Stimulated activated CD8-positive, alpha-beta memory T cell treated with anti-CD3 and anti-CD28 coated beads, Interleukin-4, amount 100 ng/mL, for 4 hours (primary cell): ENCODE measurements around the gene WDR35.

ENCODE experiments used
- DNase-seq, 2 donors: peaks; one replicate each; pipeline ENCODE4 v3.0.0-alpha.2; 2020; ENCODE audit warnings: low read depth in 2 of 2, low spot score in 1 of 2

The WDR35 gene

DNA sequence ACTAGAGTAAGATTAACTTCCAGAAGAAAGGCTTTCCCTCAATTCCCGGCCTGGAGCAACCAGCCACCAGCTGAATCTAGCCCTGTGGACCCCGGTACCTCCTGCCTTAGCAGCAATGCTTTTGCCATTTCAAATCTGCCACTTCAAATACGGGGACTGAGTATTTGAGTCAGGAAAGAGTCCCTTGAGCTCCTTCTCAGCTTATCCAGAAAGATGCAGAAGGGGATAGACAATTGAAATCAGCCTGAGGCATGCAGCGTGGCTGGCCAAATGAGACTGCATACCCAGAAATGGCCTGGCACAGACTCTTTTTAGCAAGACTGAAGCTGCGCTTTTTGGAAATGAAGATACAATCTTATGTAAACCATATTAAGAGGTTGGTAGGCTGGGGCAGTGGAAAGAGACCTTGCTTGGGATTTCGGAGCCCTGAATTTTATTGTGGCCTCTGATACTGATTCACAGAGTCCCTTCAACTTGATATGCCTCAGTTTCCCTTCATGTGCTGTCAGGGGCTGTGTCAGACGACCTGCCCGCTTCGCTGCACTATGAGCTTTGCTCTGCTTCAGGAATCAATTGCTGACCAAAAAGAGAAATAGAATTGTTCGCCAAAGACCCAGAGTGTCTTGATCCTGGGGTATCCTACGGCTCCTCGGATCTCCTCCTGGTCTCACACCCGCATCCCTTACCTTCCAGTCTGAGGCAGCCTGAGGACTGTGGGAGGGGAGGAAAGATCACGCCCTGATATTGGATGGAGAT lies 21.5 kb upstream of the WDR35 start:
- no peak for DNase-seq

DNA sequence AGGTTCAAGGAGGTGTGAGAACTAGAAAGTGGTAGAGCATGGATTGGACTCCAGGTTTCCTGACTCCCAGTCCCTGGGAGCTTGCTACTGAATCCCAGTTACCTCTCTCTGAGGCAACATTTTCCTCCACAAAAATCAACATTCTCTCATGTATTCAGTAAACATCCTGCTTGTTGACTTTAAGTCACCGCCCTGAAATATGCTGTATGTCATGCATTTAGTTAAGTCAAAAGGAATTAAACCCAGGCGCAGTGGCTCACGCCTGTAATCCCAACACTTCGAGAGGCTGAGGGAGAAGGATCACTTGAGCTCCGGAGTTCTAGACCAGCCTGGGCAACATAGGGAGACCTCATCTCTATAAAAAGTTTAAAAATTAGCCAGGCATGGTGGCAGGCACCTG lies 18.8 kb upstream of the WDR35 start:
- no peak for DNase-seq

GRCh38 chr2:20005891-20006470 lies 16.1 kb upstream of the WDR35 start:
- DNase-seq, result no peak

GRCh38 chr2:20005067-20005627 lies 15.2 kb upstream of the WDR35 start:
- no peak for DNase-seq

DNA sequence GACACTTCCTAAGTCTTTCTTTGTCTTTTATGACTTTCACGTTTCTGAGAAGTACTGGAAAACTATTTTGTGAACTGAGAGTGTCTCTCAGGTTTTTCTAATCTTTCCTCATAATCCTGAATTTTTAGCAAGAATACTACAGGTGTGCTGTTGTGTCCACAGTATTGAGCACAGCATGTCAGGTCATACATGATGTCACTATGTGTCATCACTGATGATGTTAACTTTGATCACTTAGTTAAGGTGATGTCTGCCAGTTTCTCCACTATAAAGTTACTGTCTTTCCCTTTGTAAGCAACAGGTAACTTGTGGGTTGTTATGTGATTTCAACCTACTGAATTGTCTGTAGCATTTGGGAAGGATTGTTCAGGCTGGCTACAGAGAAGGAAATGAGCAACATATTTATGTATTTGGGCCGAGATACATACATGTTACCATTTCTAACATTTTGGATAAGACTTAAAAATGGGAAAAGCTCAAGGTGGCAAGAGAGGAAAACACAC lies 11.5 kb upstream of the WDR35 start:
- no peak for DNase-seq

GRCh38 chr2:19993731-19994130 lies 3.8 kb upstream of the WDR35 start:
- no peak for DNase-seq

GRCh38 chr2:19991895-19992294 lies 2.0 kb upstream of the WDR35 start:
- DNase-seq, result no peak

- no peak for DNase-seq
Measured at GRCh38 chr2:19990416-19990728, 467 bp upstream of the WDR35 start.

DNA sequence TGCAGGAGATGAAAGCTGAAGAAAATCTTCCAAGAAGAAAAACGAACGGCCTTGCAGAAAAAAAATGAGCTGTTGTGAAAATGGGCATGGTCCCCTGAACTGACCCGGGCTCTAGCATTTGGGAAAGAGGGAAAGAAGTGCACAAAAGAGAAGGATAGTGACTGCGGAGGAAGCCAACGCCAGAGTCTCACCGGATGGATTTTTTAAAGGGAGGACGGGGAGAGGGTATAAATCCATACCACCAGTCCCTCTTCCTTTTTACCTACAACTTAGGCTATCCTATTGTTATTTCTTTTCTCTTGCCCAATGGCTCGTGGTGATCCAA lies 601 bp downstream of the WDR35 start:
- DNase-seq, result no peak

- no peak for DNase-seq
Measured at GRCh38 chr2:19988600-19988999, 1.3 kb downstream of the WDR35 start.

- no peak for DNase-seq
Measured at GRCh38 chr2:19987936-19988335, 2.0 kb downstream of the WDR35 start.

DNA sequence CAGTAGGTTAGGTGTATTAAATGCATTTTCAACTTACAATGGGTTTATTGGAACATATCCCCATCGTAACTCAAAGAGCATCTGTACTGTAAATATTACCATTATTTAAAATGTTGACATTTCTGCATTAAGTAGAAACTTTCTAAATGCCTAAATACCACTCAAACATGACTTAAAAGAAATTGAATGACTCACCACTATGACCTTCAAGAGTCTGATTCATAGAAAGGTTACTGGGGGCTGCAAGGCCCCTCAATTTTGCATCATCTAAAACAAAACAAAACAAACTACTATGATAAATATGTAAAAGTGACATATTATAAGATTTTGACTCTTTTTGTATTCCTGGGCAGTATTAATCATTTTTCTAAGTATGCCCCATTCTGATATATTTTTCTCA lies 7.6 kb downstream of the WDR35 start:
- no peak for DNase-seq

GRCh38 chr2:19979932-19980331 lies 10.0 kb downstream of the WDR35 start:
- no peak for DNase-seq

GRCh38 chr2:19973466-19973865 lies 16.4 kb downstream of the WDR35 start:
- DNase-seq, result no peak

- no peak for DNase-seq
Measured at GRCh38 chr2:19971691-19972090, 18.2 kb downstream of the WDR35 start.

DNA sequence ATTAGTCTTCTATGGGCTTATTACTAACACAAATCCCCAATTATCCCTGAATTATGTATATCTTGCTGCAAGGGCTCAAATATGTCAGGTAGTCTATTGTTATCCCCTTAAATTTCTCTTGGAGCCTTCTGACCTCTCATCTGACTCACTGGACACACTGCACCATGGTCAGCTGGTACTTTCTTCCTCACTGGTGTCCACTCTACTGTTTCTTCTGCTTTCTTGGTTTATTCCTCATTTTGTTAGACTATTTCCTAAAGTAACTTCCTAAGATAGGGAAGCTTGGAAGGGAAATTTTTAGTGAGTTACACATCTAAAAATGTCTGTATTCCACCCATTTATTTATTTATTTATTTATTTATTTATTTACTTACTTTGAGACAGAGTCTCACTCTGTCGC lies 26.5 kb downstream of the WDR35 start:
- no peak for DNase-seq

DNA sequence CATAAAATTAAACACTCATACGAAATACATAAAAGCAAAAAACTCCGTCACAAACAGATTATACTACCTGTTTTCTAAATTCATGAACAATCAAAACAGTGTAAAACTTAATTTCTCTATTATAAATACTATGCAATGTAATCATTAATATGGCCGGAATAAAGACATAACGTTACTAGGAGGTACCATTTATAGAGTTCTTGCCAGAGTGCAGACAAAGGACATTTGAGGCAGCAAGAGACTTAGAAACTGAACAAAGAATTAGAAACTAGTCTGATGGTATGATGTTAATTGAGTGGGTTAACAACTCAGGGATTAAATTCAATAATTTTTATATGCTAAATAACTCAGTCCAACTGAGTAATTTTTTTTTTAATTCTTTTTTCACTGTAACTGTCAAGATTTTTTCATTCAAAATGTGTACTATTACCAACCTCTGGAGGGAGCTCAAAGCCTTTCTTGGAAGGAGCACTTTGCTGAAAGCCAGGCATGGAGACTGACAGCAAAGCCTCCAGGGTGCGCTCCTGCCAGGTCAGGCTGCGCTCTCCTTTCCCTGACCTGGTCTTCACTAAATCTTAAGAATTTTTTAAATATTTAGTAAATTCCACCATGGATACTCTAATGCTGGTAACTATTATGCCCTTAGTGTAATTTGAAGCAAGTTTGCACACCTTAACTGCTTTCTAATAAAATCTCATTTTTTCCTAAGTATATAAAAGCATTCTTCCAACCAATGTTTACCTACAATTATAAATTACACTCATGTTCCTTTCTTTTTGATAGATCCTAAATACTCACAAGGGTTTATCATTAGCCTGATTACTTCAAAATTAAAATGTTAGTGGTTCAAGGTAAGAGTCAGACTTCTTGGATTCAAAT lies 34.1 kb downstream of the WDR35 start:
- DNase-seq, result peak in 1 of 2 donors; percentile 8

DNA sequence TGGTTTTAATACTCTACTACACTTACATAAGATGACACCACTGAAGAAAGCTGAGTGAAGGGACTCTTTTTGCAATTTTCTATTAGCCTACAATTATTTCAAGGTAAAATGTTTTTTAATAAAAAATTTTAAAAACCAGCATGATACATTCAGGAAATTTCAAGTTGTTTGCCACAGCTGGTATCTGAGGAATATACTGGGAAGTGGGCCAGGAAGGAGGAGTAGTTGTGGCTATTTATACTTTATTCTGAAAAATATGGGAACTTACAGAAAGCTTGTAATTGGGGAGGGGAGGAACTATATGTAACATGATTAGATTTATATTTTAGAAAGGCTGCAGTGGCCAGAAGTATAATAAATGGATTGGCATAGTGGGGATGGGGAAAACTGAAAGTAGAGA lies 40.8 kb downstream of the WDR35 start:
- no peak for DNase-seq

DNA sequence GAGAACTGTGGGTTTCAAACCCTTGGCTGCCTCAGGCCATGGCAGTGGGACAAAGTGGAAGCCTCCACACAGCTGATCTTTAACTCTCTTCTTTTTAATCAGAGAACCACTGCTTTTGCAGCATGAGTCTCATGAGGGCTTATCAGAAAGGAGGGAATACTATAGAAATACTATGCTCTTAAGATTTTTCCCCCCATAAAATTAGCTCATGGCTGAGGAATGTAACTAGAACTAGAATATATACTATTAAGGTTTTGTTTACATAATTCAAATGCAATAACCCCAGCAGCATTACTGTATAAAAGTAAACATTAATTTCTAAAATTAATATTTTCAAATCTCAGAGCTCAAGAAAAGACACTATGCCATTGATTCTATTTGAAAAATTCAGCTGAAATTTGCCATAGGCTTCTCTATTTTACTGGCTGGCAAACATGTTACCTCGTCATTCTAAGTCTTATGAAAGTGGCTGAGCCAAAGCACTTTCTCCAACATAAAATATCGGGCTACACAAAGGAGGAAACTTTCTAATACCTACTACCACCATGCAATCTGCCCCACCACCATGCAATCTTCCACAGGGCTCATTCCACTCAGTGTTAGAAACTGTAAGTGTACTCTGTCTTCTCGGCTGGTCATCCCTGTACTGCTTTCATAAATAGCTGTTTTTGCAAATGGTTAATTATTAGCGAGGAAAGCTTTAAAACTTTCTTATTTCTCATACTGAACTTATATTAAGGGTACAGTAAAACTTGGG lies 42.5 kb downstream of the WDR35 start:
- no peak for DNase-seq

- DNase-seq, result no peak
Measured at GRCh38 chr2:19944205-19944845, 45.6 kb downstream of the WDR35 start.

DNA sequence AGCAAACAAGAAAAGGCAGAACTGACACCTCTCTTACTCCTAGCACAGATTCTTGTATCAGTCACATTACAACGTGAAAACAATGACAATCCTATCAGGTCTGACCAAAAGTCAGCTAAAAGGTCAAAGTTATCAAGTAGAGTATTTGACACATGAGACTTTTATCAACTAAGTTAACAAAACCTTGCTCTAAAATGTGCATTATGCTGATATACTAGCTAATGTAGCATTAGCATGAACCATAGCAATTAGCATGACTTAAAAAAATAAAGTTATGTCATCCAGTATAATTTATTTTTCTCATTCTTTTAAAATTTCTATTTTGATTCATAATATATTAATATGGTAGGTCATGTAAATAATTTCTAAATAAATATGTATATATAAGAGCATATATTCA lies 46.7 kb downstream of the WDR35 start:
- DNase-seq, result no peak
